Anterior cingulate cortex (tissue), 58 donors: ENCODE measurements around the gene NEURL3.

Experiments used
- DNase-seq, 58 donors: peaks; one replicate each; lab custom pipeline; 2025; lab: John Stamatoyannopoulos, UW

Gene NEURL3

DNA sequence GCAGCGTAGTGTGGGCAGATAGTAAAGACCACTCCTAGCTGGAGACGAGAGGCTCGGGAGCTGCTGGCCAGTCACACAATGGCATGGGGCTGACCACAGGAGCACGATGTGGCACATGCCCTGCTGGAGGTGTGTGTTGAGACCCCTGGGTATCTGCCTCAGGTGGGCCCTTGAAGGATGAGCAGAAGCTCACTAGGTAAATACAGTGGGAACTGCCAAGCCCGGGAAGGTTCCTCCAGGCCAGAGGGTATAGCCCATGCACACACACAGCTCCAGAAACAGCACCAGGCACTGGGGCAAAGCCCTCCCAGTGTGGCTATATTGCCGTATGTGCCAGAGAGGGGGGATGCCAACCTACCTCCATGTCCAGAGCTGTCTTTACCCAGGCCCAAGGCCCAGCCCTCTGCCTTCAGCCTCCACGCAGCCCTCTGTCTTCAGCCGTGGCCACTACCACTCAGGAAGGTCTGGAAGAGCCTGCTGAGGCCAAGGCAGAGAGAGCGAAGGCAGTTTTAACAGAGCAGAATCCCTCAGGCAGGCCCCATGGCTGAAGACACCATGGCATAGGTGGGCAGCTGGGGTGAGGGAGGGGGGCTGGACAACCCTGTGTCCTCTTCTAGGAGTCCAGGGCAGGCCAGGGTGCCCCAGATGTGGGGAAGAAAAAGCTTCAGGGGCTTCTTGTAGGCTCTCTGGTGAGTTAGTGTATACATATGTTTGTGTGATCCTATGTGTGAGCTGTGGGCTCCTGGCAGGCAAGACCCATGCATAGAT lies 24.4 kb upstream of the NEURL3 start:
- DNase-seq: no peak

DNA sequence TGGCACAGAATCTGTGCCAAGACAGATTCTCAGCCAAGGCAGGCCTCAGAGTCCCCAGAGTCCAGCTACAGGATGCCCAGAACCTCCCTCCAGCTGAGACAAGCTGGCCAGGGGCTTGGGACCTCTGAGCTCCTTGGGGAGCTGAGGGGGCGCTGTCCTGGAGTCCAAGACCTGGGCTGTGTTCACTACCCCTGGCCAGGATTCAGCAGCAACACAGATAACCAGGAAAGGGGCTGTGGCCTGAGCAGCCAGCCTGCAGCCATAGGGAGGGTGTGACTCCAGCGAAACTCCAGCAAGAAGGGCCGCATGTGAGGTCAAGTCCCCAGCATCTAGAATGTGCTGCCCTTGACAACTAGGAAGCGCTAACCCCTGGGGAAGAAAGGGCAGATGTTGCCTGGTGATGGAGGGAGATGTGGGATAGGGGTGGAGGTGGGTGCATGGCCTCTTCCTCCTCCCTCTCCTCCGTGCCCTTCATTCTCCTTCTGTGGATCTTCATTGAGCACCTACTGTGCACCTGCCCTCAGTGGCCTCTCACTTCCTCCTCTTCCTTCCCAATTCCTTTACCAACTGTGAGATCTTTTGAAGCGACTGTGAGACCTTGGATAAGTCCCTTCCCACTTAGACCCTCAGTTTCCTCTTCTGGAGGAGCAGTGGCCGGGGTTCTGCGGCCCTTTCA lies 23.7 kb upstream of the NEURL3 start:
- DNase-seq: no peak

DNA sequence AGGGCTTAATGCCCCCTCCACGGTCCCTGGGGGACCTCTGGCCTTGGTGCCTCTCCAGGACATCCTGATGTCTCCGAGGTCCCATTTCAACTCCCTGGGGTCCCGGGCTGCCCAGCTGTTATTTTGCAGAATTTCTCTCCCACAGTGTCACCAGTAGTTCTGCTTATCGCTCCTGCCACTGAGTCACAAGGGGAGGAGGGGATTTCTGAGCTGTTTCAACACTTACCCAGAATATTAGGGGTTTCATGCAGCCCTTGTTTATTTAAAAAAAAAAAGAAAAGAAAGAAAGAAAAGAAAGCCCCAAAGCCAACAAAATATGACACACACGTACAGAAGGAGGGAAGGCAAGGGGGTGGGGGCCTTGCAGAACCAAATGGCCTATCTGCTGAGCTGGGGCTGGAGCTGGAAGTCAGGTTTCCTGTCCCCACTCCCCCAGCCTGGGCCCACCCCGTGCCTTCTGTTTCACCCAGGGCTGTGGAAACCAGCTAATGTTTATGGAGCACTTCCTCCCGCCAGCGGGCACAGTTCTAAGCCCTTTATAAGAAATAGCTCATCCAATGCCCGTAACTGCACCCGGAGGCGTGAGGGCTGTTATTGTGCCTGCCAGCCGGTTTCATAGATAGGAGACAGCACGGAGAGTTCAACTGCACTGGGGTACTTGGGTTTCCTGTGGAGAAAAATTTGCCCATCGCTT lies 23.0 kb upstream of the NEURL3 start:
- DNase-seq: peak in 9 of 58 donors; percentile 17 to 73 (median 37)

DNA sequence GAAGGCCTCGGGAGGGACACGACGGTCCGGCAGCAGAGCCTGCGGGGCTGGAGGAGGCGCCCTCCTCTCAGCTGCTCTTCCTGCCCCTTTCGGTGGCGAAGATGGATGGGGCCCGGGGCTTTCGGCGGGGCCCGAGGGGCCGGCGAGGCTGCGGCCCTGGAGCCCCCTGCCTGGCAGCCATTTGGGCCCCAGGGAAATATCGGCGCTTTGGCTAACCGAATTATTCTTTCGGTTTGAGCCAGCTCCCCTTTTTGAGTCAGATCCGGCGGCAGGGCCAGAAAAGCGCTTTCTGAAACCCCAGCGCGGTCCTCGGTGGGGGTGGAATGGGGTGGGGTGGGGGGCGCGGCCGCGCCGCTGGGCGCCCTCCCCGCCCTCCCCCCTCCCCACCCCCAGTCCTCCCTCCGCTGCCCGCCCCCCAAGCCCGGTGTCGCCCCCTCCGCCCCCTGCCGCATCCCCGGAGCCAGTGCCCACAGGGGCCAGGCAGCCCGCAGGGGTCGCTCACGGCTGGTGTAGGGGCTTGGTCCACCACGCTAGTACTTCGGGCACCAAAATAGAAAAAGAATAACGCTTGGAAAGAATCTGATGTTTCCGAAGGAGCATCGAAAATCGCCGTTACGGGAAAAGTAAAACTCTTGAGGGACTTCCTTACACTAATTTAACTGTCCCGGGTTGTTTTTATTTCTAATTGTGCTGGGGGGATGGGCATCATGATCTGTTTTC lies 22.3 kb upstream of the NEURL3 start:
- DNase-seq: peak in 9 of 58 donors; percentile 10 to 55 (median 22)

DNA sequence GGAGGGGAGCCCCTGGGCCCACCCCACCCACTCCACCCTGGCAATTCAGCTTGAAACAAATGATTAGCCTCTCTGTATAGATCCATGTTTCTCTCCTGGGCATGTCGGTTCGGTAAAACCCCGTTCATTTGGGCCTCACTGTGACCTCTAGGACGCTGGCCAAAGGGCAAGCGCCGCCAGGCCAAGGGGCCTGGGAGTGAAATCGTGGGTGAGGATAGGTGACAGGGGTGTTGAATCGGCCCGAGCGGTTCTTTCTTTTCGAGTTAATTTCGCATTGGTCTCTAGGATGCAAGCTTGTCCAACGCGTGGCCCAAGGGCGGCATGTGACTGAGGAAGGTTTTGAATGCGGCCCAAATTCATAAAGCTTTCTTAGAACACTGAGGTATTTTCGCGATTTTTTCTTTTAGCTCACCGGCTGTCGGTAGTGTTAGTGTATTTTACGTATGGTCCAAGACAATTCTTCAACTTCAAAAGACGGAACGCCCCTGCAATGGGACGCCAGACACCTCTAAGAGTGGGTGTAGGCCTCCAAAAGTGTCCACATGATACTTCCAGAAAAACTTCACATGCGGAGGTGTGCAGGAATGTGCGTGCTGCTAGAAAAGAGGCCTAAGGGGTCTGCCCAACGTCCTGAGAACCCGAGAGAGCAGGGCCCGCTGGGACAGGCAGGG lies 21.6 kb upstream of the NEURL3 start:
- no peak for DNase-seq

DNA sequence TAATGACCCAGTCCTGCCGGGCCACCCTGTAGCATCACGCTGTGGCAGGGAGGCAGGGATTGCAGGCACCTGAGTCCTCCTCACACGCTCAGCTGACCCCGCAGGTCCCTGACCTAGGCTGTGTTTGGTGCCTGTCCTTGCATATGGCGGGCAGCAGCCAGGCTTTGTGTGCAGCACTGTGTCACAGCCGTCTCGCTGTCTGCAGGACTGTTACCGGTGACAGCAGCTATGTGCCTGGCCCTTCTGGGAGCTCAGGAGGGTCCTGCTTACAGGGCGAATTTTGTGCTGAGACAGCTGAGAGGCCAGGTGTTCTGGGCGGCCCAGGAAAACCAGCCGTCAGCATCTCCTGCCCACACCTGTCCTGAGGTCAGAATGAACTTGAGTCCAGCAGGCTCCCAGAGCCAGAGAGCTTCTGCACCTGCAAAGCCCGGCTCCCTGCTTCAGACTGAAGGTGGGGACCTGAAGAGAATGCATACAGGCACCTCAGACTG lies 21.0 kb upstream of the NEURL3 start:
- no peak for DNase-seq

DNA sequence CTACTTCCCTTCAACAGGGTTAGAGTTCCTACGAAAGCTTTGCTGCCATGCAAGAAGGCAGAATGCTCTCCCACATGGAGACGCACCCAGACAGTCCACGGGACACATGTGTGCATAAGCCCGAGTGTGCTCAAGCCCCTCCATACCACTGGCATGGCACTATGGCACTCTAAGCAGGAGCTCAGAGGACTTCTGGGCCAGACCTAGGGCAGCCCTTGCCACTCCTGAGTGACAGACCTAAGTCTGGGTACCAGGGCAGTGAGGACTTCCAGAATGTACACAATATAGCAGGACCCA lies 20.0 kb upstream of the NEURL3 start:
- no peak for DNase-seq

DNA sequence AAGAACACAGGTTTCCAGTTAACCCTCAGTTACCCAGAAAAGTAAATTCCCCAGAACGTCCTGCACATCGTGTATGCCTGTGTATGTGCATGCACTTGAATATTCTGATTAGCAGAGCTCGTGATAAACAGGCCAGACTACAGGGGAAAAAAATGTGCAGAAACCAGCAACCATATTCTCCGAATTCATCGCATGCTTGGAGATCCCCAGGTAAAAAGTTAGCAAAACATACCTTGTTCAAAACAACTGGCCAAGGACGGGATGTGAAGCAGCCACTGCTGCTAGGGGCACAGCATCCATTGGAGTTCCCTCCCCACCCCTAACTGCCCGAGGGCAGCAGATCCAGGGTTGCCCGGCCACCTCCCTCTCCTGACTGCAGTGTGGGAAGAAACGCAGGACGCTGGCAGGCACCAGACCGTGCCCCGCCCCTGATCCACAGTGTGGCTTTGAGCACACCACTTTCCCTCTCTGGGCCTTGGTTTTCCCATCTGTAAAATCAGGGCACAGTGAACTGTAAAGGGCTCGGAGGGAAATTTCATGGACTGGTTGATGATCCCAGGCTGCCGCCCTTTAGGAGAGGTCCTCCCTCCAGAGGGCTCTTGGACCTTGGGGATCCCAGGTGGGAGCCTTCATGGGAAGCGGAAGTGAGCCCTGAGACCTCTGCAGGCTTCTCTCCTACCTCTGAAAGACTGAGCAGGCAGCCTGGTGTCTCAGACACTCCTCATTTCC lies 19.5 kb upstream of the NEURL3 start:
- no peak for DNase-seq

DNA sequence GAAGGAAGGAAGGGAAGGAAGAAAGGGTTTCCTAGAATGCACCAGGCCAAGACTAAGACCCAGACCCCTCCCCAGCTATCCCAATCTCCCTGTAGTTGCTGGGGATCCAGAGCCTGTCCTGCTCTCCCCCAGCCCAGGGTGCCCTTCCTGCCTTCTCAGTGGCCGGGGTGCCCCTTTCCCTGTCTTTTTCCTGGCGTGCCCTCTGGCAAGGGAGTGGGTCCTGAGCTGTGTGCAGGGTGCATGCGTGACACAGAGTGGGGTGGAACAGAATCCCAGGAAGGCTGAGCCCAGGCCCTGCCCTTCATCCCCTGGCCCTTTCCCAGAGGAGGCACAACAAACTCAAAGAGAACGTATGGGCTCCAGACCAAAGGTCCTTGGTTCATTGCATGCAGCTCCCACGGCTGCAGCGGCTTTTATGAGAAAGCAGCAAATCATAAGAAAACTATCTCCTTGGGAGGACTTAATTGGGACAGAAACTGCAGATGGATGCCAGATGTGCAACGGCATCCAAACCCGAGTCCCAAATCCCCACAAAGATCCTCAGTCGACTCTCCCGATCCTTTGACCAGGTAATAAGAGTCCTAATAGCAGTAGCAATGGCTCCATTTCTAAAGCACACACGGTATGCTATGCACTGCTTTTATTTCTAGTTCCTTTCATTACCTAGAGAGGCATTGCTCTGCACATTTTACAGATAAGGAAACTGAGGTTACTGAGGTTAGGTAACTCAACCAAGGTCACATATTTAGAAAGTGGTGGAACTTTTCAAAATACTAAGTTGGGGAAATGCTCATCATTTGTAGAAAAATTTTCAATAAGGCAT lies 18.7 kb upstream of the NEURL3 start:
- no peak for DNase-seq

DNA sequence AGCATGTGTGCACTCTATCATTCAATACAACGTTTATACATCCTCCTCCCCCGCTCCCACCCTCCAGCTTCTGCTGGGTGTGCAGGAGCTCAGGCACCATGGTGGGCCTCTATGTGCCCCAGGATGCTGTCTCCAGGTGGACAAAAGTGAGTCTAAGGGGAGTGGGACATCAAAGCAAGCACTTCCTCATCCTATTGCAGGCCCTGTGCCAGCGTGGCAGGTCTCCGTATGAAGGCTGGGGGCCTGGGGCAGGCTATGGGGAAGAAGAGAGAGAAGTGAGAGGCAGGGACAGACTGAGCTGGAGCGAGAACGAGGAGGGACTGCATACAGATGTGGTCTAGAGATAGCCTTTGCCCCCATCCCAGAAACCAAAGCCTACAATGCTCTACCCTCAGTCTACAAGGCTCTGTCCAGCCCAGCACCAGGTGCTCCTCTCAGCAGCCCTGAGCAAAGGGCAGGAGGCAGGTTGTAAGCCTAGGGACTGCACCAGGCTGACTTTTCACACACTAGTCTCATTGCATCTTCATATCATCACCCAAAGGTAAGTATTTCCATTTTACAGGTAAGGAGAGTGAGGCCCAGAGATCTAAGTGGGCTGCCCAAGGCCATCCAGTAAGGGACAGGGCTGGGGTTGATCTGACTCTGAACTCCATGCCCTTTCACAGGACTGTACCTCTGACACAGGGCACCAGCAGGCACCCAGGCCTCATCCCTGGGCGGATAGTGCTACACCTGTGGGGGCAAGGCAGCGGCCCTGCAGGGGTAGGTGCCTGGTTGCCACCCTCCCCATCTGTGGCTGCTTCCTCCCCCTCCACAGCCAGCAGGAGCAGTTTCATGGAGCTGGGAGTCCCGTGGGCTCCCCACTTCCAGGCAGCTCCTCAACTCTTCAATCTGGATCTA lies 17.4 kb upstream of the NEURL3 start:
- no peak for DNase-seq

DNA sequence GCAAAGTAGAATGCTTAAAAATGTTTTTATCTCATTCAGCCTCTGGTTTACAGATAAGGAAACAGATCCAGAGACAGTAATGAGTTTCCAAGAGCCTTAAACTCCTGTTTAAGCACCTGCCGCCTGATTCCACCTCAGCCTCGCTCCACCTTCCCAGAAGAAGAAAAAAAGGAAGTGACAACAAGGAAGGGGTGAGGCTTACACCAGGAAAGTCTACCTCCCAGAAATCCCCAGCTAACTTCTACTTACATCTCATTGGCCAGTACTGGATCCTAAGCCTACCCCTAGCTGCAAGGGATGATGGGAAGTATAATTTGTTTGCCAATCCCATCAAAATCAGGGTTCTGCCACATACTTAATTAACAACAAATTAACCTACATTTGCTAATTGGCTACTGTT lies 16.1 kb upstream of the NEURL3 start:
- no peak for DNase-seq

DNA sequence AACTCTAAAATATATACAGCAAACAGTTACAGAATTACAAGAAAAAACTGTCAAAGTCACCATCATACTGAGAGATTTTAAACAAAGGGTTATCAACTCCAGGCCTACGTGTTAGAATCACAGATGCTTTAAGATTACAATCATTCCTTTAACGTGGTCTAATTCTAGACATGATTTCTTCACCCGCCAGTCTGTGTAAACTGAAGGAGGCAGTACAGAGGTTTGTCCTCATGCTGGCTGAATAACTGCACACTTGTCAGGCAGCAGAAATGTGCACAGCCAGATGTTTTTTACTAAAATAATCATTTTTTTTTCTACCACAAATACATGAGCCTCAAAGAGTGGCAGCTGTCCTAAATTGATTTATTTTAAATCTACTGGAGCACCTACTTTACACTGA lies 15.5 kb upstream of the NEURL3 start:
- DNase-seq: no peak

DNA sequence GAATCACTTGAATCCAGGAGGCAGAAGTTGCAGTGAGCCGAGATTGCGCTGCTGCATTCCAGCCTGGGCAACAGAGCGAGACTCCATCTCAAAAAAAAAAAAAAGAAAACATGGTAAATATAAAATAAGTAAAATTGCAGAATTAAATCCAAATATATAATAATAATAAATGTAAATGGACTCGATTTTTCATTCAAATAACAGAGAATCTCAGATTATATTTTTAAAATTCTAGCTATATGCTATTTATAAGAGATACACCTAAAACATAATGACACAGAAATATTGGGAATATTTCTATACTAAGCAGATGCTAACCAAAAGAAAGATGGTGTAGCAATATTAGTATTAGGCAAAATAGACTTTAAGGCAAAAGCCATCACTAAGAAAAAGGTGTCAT lies 15.1 kb upstream of the NEURL3 start:
- DNase-seq: no peak

DNA sequence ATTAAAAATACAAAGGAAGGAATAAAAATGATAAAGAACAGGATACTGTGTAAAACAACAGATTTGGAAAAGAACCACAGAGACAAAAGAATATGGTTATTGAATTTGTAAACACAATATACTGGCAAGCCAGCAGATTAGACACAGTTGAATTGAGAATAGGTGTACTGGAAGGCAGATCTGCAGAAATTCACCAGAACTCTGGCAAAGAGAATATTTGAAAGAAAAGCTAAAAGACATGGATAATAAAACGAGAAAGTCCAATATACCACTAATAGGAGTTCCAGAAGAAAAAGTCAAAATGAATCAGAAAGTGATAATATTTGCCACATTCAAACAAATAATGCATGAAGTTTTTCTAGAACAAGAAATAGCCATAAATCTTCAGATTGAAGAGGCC lies 11.9 kb upstream of the NEURL3 start:
- no peak for DNase-seq

DNA sequence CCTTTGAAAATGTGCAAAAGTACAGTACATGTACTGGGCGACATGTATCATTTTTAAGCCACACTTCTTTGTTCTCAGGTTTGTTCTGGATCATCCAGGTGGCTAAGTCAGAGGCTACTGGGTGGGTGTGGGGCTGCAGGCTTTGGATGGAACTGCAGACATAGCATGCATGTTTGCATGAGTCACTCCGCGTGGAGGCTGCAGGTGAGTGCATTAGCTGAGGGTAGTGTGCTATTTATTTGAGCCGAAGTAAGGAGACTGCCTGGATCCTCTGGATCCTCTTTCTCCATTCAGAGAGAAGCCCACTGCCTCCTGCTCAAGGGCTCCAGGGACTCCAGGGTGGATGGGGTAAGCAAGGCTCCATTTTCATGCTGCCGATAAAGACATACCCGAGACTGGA lies 9.4 kb upstream of the NEURL3 start:
- no peak for DNase-seq

DNA sequence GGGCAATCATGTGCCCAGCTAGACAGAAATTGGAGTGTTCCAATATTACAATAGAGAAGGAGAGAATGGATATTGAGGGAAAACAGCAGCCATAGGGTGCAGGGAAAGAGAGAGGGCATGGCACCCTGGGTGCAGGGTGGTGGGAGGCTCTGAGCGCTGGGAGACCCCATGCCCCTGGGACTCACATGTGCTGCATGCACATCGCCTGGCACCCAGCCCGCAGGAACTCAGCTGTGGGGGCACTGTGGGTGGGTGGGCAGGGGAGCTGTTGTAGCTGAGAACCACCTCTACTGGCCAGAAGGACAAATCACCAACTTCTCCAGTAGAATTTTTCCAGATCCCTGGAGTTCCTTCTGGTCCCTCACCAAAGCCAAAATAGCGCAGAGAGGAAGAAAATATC lies 7.2 kb upstream of the NEURL3 start:
- DNase-seq: no peak

DNA sequence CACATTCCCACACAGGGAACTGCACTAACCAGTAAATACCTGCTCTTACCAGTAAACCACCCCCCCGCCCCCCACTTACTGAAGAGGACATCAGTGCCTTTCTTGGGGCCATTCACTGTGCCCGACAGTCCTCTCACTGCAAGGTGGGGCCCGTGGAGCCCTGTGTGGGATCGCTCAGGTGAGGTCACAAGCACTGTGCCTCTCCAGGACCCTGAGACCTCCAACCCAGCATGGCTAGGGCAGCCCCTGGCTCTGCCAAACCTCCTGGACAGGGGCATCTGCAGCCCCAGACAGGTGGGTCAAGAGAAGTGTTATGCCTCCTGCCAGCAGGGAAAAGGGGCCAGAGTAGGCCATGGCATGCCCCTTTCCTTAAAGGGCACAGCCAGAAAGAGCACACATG lies 6.7 kb upstream of the NEURL3 start:
- no peak for DNase-seq
